Ascending aorta (tissue), 2 donors: Measurements from ENCODE around the gene STXBP6. TPM values are rescaled to one million over a fixed set of nuclear protein-coding genes. Genes with fewer than 3 reads are reported as not detected.

Experiments used
- DNase-seq, 2 donors: peaks; one replicate each; pipeline ENCODE4 v3.0.0-alpha.2; 2019; ENCODE audit warnings: low spot score in 2 of 2
- H3K27ac ChIP-seq, 2 donors: fragments of 200-600 bp; sonication (generic); one replicate each; pipeline ENCODE4 v1.5.1; 2016 to 2017; ENCODE audit warnings: mild to moderate bottlenecking in 1 of 2
- H3K27me3 ChIP-seq: fragments of 200-600 bp; sonication (generic); one replicate; pipeline ENCODE4 v1.5.1; 2017
- H3K36me3 ChIP-seq, 2 donors: fragments of 200-600 bp; sonication (generic); one replicate each; pipeline ENCODE4 v1.5.1; 2016
- H3K4me1 ChIP-seq, 2 donors: fragments of 200-600 bp; sonication (generic); one replicate each; pipeline ENCODE4 v1.5.1; 2016 to 2017; ENCODE audit warnings: mild to moderate bottlenecking in 1 of 2
- H3K4me3 ChIP-seq, 2 donors: fragments of 200-600 bp; sonication (generic); one replicate each; pipeline ENCODE4 v1.5.1; 2016 to 2017; ENCODE audit warnings: mild to moderate bottlenecking in 1 of 2
- H3K9me3 ChIP-seq, 2 donors: fragments of 200-600 bp; sonication (generic); one replicate each; pipeline ENCODE4 v1.5.1; 2016
- intact Hi-C: fragments of 100-400 bp; cut with DNase I; formaldehyde crosslinking; loops from one replicate; pipeline ENCODE4 v1.15.1; 2023
- total RNA-seq: library from RNA; depleted of rRNA; stranded (reverse); fragments of >200 nt; gene quantifications from one replicate; pipeline ENCODE4 v1.1.0, GENCODE V29; 2016
- TF ChIP-seq, protein P1 (sequence below), 3 experiments: fragments of 200-600 bp in 2 of 3; fragments of 450-650 bp in 1 of 3; sonication (generic) in 2 of 3; IDR thresholded peaks; one replicate each; pipeline ENCODE4 v1.5.1; 2016 to 2019; ENCODE audit warnings: antibody characterized with exemption in 3 of 3, mild to moderate bottlenecking in 1 of 3, moderate library complexity in 1 of 3

STXBP6 gene
- total RNA-seq, 1 donor from 2014 or later, result 0.21 TPM

DNA sequence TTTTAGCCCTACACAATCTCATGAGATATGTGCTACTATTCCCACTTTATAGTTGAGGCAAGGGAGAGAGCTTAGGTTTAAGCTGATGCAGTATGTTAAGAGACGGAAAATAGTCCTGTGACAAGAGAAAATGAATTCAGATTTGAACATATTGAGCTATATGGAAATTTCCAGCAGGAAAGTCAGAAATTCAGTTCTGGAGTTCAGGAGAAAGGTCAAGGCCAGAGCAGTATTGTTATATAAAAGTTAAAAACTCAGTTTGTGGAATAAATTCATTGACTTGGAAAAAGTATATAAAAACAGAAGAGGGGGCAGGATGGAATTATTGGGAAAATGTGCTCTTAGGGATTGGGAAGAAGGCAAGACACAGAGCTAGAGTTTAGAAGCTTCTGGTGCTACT, 248.9 kb downstream of the STXBP6 start:
- TF ChIP-seq, protein P1, sequence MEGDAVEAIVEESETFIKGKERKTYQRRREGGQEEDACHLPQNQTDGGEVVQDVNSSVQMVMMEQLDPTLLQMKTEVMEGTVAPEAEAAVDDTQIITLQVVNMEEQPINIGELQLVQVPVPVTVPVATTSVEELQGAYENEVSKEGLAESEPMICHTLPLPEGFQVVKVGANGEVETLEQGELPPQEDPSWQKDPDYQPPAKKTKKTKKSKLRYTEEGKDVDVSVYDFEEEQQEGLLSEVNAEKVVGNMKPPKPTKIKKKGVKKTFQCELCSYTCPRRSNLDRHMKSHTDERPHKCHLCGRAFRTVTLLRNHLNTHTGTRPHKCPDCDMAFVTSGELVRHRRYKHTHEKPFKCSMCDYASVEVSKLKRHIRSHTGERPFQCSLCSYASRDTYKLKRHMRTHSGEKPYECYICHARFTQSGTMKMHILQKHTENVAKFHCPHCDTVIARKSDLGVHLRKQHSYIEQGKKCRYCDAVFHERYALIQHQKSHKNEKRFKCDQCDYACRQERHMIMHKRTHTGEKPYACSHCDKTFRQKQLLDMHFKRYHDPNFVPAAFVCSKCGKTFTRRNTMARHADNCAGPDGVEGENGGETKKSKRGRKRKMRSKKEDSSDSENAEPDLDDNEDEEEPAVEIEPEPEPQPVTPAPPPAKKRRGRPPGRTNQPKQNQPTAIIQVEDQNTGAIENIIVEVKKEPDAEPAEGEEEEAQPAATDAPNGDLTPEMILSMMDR (IDR thresholded peaks at IDR 0.05), result no peak
- Histone ChIP-seq H3K27me3 (no peaks in the 10 kb centered on the region), H3K4me3 (no peak overlapping the region), H3K27ac (no peak overlapping the region), H3K36me3 (no peaks in the 10 kb centered on the region), H3K9me3 (no peaks in the 10 kb centered on the region), H3K4me1 (no peaks in the 10 kb centered on the region)
- no peak for DNase-seq
- intact Hi-C loops, result no loop called here

DNA sequence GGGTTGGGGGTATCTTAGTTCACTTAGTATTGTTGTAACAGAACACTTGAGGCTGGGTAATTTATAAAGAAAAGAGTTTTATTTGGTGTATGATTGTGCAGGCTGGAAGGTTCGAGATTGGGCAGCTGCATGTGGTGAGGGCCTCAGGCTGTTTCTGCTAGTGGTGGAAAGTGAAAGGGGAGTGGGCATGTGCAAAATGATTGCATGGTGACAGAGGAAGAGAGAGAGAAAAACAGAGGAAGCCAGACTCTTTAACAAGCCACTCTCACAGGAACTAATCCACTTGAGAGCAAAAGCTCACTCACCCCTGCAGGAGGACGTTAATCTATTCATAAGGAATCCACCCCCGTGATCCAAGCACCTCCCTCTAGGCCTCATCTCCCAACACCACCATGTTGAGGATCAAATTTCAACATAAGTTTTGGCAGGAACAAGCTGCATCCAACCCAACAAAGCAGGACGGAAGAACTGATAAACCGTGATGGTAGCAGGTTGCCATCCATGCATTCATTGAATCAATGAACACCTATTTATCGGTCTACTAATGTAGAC, 251.0 kb downstream of the STXBP6 start:
- DNase-seq, result no peak
- TF ChIP-seq, protein P1 (IDR thresholded peaks at IDR 0.05), result no peak
- intact Hi-C loops, result no loop called here
- H3K9me3 ChIP-seq, result no peaks in the 10 kb centered on the region
- H3K27me3 ChIP-seq, result no peaks in the 10 kb centered on the region
- H3K27ac ChIP-seq, result no peak overlapping the region
- H3K4me1 ChIP-seq, result no peaks in the 10 kb centered on the region
- H3K4me3 ChIP-seq, result no peak overlapping the region
- H3K36me3 ChIP-seq, result no peaks in the 10 kb centered on the region

DNA sequence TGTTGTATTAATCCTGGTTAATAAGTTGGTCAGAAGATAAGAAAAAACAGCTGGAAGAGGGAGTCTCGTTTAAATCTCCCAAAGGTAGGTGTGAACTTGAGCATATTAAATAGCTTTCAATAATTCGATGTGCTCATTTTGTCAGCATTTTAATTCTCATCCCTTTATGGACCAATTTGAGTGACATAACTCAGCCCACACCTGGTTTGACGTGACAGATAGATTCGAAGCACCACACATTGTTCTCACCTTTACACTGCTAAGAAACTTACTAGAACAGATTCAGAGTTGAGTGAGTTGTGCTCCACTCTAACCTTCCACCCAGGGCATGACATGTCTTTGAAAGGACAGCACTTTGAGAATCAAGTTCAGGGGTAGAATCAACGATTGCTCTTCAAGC, 254.5 kb downstream of the STXBP6 start:
- Histone ChIP-seq H3K4me3 (no peak overlapping the region), H3K27me3 (no peaks in the 10 kb centered on the region), H3K36me3 (no peaks in the 10 kb centered on the region), H3K9me3 (no peaks in the 10 kb centered on the region), H3K27ac (no peak overlapping the region), H3K4me1 (no peaks in the 10 kb centered on the region)
- TF ChIP-seq, protein P1 (IDR thresholded peaks at IDR 0.05), result no peak
- intact Hi-C loops, result no loop called here
- no peak for DNase-seq

DNA sequence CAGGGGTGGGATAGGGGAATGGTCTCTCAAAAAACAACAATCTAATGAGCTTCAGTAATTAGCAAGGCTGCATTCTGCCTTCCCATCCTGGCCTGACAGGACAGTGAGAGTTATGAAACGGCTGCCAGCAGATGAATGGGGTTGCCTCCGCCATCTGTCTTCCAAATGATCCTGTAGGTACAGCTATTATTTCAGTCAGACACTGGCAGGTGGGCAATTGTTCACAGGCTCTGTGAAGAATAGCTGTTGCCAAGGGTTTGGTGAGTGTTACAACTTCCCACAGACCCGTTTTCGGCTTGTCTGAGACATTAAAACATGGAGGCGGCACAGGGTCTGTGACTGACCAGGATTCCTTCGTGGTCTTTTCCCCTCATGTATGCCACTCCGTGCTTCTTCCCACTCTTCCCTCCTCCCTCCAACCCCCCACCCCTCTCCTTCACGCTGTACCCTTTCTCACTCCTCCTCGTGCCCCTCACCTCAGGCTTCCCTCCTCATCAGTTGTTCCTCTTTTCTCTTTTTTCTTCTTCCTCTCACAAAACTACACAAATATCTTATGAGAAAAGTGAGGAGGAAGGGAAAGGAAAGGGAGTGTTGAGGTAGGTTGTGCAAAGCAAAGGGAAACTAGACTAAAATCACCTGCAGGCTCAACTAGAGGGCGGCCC, 255.2 kb downstream of the STXBP6 start:
- TF ChIP-seq, protein P1 (IDR thresholded peaks at IDR 0.05), result no peak
- H3K36me3 ChIP-seq, result no peaks in the 10 kb centered on the region
- H3K27ac ChIP-seq, result no peak overlapping the region
- no peak overlapping the region for H3K4me3 ChIP-seq
- no peak for DNase-seq
- intact Hi-C loops, result no loop called here
- no peaks in the 10 kb centered on the region for H3K27me3 ChIP-seq
- H3K9me3 ChIP-seq, result no peaks in the 10 kb centered on the region
- no peaks in the 10 kb centered on the region for H3K4me1 ChIP-seq

DNA sequence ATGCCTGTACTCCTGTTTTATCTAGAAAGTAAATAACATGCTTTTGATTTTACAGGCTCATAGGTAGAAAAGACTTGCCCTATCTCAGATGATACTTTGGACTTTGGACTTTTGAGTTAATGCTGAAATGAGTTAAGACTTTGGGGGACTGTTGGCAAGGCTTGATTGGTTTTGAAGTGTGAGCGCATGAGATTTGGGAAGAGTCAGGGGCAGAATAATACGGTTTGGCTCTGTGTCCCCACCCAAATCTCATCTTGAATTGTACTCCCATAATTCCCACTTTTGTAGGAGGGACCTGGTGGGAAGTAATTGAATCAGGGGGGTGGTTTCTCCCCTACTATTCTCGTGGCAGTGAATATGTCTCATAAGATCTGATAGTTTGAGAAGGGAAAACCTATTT, 259.8 kb downstream of the STXBP6 start:
- no peak overlapping the region for H3K4me3 ChIP-seq
- intact Hi-C loops, result no loop called here
- no peaks in the 10 kb centered on the region for H3K27me3 ChIP-seq
- H3K27ac ChIP-seq, result no peak overlapping the region
- no peak for DNase-seq
- TF ChIP-seq, protein P1 (IDR thresholded peaks at IDR 0.05), result no peak
- no peaks in the 10 kb centered on the region for H3K4me1 ChIP-seq
- H3K9me3 ChIP-seq, result no peaks in the 10 kb centered on the region
- no peaks in the 10 kb centered on the region for H3K36me3 ChIP-seq
